HG03354 (cell line): Measurements from ENCODE around the gene CRTC3.
A peak's percentile ranks its signal among the peaks of the same experiment; 100 is the strongest.
"Not testable (repeated sequence)": the region's sequence is repeated elsewhere in the genome, so short reads cannot be mapped to it uniquely, and the experiment has no call there.

ENCODE experiments used
- ATAC-seq: cut with Tn5 transposase; IDR thresholded peaks from one replicate; pipeline ENCODE4 v1.9.1; 2021; ENCODE audit warnings: mild to moderate bottlenecking; ENCODE audit not compliant: unreplicated experiment, poor library complexity, severe bottlenecking

CRTC3 gene, protein sequence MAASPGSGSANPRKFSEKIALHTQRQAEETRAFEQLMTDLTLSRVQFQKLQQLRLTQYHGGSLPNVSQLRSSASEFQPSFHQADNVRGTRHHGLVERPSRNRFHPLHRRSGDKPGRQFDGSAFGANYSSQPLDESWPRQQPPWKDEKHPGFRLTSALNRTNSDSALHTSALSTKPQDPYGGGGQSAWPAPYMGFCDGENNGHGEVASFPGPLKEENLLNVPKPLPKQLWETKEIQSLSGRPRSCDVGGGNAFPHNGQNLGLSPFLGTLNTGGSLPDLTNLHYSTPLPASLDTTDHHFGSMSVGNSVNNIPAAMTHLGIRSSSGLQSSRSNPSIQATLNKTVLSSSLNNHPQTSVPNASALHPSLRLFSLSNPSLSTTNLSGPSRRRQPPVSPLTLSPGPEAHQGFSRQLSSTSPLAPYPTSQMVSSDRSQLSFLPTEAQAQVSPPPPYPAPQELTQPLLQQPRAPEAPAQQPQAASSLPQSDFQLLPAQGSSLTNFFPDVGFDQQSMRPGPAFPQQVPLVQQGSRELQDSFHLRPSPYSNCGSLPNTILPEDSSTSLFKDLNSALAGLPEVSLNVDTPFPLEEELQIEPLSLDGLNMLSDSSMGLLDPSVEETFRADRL

DNA sequence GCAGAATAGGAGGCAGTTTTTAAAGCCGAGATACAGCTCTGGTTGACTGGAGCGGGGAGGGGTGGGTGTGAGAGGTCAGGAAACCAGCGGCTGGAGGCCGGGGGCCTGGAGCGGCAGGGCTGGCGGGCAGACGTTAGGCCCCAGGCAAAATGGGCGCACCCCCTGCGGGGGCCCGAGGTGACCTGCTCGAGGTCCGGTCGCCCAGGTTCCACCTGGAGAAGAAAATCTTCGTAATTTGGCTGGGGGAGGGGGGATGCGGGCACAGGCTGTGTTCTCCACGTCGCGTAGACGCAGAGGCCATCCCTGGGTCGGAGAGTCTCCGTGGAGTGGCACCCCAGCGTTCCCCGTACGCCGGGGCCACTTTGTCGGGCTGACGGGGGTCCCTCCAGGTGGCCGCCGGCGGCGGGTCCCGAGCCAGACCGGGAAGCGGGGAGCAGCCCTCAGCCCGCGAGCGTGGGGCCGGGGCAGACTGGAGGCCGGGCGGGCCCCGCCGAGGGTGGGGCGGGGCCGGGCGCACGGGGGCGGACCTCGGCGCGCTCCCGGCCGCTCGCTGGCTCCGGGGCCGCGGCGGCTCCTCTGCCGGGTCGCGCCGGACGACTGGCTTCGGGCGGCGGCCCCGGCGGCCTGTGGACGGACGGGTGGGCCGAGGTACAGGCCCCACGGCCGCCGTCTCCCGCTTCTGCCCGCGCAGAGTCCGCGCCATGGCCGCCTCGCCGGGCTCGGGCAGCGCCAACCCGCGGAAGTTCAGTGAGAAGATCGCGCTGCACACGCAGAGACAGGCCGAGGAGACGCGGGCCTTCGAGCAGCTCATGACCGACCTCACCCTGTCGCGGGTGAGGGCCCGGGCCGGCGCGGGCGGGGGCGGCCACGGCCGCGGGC is at the start of gene CRTC3:
TSS of gene CRTC3 (plus strand) at position 553 of the 879 bp plus-strand sequence. CDS start at position 702, 149 bp downstream.
- ATAC-seq: peak; percentile 73

DNA sequence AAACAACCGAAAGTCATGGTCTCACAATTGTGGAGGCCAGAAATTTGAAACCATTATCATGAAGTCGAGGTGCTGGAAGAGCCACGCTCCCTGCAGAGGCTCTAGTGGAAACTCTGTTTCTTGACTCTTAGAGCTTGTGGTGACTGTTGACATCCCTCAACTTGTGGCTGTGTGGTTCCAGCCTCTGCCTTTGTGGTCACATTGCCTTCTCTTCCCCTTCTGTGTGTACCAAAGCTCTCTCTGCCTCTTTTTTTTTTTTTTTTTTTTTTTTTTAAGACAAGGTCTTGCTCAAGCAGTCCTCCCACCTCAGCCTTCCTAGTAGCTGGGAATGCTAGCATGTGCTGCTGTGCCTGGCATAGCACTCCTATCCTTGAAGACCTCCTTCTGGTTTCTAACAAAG is 48.7 kb upstream of the CRTC3 start:
- no peak for ATAC-seq

DNA sequence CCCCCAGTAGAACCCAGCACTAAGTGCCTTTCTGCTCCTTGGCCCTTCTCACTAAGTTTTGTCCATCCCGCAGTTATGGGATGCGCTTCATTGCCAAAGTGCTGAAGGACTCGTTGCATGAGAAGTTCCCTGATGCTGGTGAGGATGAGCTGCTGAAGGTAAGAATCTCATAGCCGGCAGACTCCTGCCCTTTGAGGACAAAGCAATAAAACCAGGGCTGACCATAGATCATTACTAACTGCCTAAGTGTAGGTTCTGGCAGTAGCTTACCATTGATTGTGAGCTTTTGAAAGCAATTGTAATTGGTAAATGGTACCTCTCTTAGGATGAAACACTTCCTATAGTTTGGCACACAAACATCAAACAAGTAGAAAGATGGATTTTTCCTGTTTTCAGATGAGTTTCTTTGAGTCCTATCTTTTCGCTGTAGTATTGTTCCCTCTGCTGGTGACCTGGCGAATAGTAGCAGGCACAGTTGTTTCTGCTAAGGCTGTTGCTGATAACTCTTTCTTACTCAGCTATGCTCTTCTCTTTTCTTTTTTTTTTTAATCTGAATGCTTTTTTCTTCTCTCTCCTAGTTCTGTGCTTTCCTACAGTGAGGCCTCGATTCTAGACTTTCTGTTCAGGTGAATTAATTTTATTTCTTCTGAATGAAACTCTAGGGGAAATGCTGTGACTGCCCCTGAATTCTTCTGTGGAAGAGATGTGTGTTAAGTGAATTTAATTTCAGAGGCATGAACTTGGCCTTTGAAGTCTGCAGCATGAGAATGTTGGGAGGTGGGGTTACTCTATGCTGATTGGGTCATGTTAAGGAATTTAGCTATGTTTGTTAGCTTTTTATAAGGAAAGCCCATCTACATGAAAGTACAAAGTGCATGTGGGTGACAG is 47.4 kb upstream of the CRTC3 start:
- no peak for ATAC-seq

DNA sequence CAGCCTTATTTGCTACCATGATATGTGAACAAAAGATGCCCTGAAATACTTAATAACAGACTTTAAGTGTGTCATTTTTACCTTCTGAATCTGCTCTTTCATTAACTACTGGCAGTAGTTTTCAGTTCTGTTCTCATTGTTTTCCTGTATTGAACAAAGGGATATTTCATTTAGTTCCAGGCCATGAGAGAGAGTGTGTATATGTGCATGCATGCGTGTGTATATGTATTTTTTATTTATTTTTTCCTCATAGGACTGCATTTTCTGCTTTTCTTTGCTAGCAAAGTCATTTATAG is 46.8 kb upstream of the CRTC3 start:
- no peak for ATAC-seq

DNA sequence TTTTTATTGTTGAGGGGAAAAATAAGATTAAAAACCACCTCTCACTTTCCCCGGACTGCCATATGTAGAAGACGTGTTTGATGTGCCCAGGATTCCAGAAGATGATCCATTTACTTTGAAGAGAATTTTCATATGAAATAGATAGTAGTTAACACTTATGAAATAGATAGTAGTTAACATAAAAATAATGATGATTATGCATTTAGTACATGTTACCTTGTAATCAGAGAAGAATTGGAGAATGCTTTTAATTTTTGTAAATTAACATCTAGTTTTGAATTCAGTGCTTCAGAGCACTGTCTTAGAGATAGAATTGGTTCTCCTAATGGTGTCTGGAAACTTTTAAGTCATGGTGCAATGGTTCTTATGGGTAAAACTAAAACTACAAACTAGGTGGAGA is 46.1 kb upstream of the CRTC3 start:
- ATAC-seq: no peak

DNA sequence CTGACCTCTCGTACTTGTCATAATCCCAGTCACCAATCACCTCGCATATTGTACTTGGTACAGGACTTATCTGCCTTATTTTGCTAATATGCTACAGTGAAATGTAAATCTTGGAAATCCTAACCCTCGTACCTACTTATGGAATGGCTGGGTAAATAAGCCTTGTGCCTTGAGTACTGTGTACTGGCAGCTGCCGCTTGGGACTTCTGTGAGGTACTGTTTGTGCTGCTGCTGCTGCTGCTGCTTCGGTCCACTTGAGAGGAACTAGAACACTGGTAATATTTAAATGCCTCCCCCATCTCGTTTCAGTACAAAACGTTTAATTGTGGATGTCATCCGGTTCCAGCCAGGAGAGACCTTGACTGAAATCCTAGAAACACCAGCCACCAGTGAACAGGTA is 42.5 kb upstream of the CRTC3 start:
- ATAC-seq: no peak

DNA sequence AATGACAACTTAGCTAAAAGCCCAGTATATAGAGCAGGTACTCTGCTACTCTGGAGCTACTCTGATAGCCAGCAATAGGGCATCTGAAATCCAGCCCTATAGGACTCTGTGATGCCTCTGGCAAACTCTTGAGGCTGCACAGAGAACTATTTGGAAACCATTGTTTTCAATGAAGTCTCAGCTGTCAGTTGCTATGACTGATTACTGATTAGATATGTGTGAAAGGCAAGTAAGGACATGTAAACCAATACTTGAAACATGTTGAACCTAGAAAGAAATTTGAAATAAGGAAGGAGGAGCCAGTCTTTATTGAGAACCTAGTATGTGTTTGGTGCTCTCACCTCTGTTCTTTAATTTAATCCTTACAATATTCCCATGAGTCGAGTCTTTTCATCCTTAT is 40.2 kb upstream of the CRTC3 start:
- no peak for ATAC-seq

DNA sequence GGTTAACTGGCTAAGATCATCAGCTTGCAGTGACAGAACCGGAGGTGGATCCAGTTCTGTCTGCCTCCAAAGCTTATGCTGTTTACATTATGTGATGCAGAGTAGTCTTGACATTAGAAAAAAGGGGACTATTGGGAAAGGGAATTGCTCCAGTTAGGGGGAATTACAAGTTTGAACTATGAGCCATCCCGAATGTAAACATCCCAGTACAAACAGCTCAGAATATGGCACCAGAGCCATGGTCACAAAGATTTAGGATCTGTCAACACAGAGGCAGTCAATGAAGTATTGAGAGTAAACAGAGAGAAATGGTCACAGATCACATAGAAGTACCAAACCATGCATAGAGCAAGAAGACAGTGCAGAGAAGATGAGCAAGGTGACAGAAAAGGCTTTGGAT is 39.8 kb upstream of the CRTC3 start:
- ATAC-seq: no peak

DNA sequence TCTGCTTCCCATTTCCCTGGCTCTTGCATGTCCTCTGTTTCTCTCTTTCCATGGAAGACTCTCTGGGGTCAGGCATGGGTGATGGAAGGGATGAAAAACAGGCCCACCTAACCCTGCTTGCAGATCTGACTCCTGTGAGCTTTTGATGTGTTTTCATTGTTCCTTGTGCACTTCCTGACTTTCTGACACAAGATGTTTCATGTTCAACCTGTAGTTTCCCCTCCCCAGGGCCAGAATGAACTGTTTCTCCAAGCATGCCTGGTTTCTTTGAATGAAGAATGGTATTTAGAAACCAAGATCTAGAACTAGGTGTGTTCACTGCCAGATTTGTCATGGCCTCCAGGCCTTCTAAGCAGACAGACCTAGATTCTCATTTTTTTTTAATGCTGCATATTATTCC is 36.1 kb upstream of the CRTC3 start:
- ATAC-seq: no peak

DNA sequence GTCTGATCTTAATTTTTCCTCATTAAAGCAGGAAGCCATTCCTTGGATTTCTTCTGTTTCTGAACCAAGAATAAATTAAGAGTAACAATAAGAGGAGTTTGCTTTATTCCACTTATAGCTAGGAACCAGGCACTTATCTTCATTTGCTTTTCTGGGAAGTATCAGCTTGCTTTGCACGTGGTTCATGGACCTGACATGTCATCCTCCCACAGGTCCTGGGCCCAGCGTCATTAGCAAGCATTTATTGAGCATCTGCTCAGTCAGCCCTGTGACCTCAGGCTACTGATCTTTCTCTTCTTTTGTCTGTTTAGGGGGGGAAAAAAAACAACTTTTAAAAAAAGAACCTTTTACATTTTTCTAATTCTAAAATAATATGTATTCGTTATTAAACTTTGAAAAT is 34.7 kb upstream of the CRTC3 start:
- ATAC-seq: no peak

DNA sequence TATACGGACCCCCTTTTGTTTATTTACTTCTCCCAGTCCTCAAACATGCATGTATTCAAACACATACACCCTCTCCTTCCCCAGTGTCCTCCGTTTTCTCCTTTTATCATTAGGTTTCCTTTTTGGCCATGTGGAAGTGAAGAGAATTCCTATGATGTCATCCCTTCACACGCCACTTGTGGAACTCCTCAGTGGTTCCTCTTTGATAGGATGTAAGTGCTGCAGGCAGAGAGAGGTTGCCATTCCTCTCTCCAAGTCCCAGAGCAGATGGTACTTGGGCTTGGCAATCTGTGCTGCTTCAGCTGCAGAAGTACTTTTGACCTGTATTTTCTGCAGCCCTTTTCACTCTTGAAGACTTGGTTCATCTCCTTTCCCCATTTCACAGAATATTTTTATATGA is 32.9 kb upstream of the CRTC3 start:
- no peak for ATAC-seq

DNA sequence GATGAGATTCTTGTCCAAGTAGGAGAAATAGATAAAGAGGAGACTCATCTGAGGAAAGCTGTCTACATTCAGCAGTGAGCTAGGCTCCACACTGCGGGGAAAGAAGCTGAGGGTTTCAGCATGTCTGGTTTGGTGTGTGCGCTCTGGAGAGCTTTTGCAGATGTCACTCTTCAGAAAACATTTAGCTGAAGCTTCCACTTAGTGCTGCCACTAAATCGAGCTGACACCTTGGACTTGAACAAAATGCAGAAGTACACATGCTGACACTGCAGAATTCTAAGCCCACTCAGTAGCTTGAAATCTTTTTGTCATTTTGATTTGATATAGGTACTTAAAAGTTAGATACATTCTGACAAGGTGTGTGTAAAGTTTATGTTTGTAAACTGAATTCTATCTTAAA is 32.3 kb upstream of the CRTC3 start:
- ATAC-seq: no peak

DNA sequence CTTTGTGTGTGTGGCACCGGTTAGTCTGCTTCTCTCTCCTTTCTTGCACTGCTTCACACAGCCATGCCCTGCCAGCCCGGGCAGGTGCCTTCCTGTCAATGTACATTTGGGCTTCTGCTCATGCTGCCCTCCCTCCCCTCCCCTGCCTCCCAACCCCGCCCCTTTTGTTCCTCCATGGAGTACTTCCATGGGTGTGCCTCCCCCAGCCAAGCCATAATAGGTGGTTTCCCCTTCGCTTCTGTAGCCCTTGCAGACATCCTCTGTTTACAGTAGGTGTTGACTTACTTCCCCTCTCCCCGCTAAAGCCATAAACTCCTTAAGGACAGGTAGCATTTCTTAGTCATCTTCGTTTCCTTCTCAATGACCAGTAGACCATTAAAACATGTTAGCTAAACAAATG is 31.8 kb upstream of the CRTC3 start:
- no peak for ATAC-seq

DNA sequence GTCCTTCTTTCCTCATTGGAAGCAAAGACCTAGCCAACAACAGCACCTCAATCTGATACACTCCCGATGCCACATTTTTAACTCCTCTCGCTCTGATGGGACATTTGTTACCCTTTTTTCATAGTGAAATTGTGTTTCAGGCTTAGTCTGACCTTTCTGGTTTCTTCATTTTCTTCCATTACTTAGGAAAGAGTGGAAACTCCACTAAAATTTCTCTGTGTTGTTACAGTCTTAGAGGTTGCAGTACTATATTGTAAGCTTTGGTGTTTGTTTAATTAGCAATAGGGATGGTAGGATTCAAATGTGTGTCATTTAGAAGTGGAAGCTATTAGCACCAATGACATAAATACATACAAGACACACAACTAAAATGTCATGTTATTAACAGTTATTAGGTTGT is 29.6 kb upstream of the CRTC3 start:
- no peak for ATAC-seq

DNA sequence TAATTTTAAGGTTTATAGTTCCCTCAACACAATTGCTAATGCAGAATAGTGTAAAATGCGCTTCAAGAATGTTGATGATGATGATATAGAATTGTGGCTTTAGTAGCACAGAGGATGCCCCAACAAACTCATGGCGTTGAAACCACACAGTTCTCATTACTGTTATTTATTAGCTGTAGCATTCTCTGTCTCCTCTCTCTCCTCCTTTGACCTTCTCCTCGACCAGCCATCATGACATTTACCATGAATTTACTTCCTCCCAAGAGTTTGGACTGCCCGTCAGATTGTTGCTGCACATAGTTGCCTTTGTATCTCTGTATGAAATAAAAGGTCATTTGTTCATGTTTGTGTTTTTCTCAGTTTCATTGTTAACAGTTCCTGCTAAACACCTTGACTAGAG is 27.8 kb upstream of the CRTC3 start:
- ATAC-seq: no peak

DNA sequence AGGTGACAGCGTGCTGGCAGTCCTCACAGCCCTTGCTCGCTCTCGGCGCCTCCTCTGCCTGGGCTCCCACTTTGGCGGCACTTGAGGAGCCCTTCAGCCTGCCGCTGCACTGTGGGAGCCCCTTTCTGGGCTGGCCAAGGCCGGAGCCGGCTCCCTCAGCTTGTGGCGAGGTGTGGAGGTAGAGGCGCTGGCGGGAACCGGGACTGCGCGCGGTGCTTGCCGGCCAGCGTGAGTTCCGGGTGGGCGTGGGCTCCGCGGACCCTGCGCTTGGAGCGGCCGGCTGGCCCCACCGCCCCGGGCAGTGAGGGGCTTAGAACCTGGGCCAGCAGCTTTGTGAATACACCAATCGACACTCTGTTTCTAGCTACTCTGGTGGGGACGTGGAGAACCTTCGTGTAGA is 18.9 kb upstream of the CRTC3 start:
- not testable (repeated sequence) for ATAC-seq

DNA sequence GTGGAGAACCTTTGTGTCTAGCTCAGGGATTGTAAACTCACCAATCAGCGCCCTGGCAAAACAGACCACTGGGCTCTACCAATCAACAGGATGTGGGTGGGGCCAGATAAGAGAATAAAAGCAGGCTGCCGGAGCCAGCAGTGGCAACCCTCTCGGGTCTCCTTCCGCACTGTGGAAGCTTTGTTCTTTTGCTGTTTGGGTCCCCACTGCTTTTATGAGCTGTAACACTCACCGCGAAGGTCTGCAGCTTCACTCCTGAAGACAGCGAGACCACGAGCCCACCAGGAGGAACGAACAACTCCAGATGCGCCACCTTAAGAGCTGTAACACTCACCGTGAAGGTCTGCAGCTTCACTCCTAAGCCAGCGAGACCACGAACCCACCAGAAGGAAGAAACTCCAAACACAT is 18.5 kb upstream of the CRTC3 start:
- not testable (repeated sequence) for ATAC-seq

DNA sequence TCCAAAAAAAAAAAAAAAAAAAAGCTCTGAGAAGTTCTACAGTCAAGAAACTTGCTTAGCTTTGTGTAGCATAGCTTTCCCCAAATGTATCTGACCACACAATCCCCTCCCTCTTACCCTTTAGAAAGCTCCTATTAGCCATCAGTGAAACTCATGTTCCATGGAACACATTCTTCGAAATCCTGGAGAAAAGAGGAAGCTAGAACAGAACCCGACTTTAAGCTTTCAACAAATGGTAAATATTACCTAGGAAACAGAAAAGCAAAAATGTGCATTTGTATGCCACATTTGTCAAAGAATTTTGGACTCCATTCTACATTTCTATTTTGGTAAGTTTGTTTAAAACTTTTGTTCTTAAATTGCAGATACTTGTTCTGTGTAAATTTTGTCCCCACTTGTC is 17.4 kb upstream of the CRTC3 start:
- ATAC-seq: no peak

DNA sequence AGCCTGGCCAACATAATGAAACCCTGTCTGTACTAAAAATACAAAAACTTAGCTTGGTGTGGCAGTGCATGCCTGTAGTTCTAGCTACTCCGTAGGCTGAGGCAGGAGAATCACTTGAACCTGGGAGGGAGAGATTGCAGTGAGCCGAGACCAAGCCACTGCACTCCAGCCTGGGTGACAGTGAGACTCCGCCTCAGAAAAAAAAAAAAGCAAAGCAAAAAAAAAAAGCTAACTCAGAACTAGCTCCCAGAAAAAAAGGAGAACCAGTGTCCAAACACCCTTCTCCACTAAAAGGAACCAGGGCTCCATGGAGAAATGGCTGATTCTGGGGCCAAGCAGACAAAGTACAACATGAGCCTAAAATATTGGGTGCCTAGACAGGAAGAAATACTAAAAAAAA is 16.7 kb upstream of the CRTC3 start:
- ATAC-seq: no peak

DNA sequence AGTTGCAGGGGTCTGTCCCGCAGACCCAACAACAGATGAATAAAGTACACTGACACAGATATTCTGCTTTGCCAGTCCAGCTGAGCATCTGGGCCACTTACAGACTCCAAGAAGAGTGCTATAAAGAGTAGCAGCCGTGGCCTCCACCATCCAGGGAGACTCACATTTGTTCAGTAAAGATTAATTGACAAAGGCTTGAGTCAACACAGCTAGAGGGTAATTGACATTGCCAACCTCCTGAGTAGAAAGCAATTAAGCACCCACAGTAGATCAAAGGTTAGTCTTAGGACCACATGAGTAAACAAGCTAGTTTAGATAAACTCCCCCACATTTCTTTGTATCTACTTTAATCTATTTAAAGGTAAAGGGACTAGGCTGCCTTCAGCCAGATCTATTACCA is 16.3 kb upstream of the CRTC3 start:
- ATAC-seq: no peak
